Caco-2 (cell line): ENCODE measurements around the gene EHD1. TPM values are rescaled to one million over a fixed set of nuclear protein-coding genes. Genes with fewer than 3 reads are reported as not detected.

Source experiments
- BruUV-seq: library from RNA; stranded (reverse); fragments of 400-500 nt; replicated peaks from 2 replicates; lab custom pipeline; 2021; lab: Mats Ljungman, UMichigan
- CTCF ChIA-PET: fragments of 300-600 bp; sonication (Branson Sonifier 250); formaldehyde crosslinking; loops from one replicate; lab custom pipeline; 2022; ENCODE audit warnings: antibody characterized with exemption; lab: Charles Lee
- POLR2A ChIA-PET: fragments of 300-600 bp; sonication (Branson Sonifier 250); formaldehyde crosslinking; loops from one replicate; lab custom pipeline; 2022; ENCODE audit warnings: antibody characterized with exemption; lab: Charles Lee
- DNase-seq, 2 experiments: peaks; one replicate each; pipeline versions ENCODE4 v3.0.0 to v3.0.0-alpha.2; 2020 to 2022
- H3K27me3 ChIP-seq: replicated peaks from 2 replicates; pipeline ENCODE4 v1.6.0; 2011; ENCODE audit warnings: low read length; ENCODE audit not compliant: control insufficient read depth, insufficient read depth
- H3K36me3 ChIP-seq: 2 replicates; pipeline ENCODE4 v1.5.1; 2011; ENCODE audit warnings: low read length; ENCODE audit not compliant: control insufficient read depth, insufficient read depth
- H3K4me1 ChIP-seq: fragments of 250-450 bp; sonication (Bioruptor Pico); 2 replicates; pipeline ENCODE4 v1.5.1; 2020; ENCODE audit warnings: mild to moderate bottlenecking
- H3K4me3 ChIP-seq: 2 replicates; pipeline ENCODE4 v1.5.1; 2011; ENCODE audit warnings: low read depth, mild to moderate bottlenecking, control low read depth, low read length
- H3K9me3 ChIP-seq: fragments of 250-450 bp; sonication (Bioruptor Pico); 2 replicates; pipeline ENCODE4 v1.5.1; 2020; ENCODE audit warnings: mild to moderate bottlenecking, moderate library complexity
- H3K27ac Mint-ChIP-seq: one replicate; pipeline ENCODE4 v1.8.0; 2022; ENCODE audit warnings: mixed read lengths; ENCODE audit not compliant: unreplicated experiment
- H3K27me3 Mint-ChIP-seq: one replicate; pipeline ENCODE4 v1.8.0; 2022; ENCODE audit warnings: mixed read lengths; ENCODE audit not compliant: insufficient read depth, unreplicated experiment
- H3K36me3 Mint-ChIP-seq: one replicate; pipeline ENCODE4 v1.8.0; 2022; ENCODE audit warnings: mild to moderate bottlenecking, mixed read lengths; ENCODE audit not compliant: insufficient read depth, unreplicated experiment
- H3K4me1 Mint-ChIP-seq: one replicate; pipeline ENCODE4 v1.8.0; 2022; ENCODE audit warnings: low read depth, mixed read lengths; ENCODE audit not compliant: unreplicated experiment
- H3K4me3 Mint-ChIP-seq: one replicate; pipeline ENCODE4 v1.8.0; 2022; ENCODE audit warnings: mild to moderate bottlenecking, moderate library complexity, mixed read lengths; ENCODE audit not compliant: unreplicated experiment
- H3K9me3 Mint-ChIP-seq: one replicate; pipeline ENCODE4 v1.8.0; 2022; ENCODE audit warnings: mixed read lengths; ENCODE audit not compliant: unreplicated experiment
- CTCF ChIP-seq, 2 experiments: fragments of 200-600 bp in 1 of 2; IDR thresholded peaks; 1 replicate in 1 of 2; 2 replicates in 1 of 2; pipeline versions ENCODE4 v1.5.1 to v1.8.0; 2011 to 2022; ENCODE audit warnings: antibody characterized with exemption in 1 of 2, control low read depth in 1 of 2, inconsistent platforms in 1 of 2, low read depth in 1 of 2, low read length in 1 of 2, mild to moderate bottlenecking in 1 of 2, moderate library complexity in 1 of 2; ENCODE audit not compliant: insufficient read depth in 1 of 2, severe bottlenecking in 1 of 2, unreplicated experiment in 1 of 2
- intact Hi-C: fragments of 100-400 bp; cut with micrococcal nuclease; formaldehyde crosslinking; loops from one replicate; pipeline ENCODE4 v1.10.0; 2022; ENCODE audit not compliant: unreplicated experiment
- total RNA-seq: library from RNA; stranded (reverse); gene quantifications from 2 replicates; pipeline ENCODE4 v1.2.3, GENCODE V29; 2022

The EHD1 gene
- total RNA-seq, 1 experiment from 2014 or later, result 129 TPM

GRCh38 chr11:64827451-64827839 lies 51.0 kb downstream of the EHD1 start:
- H3K4me1 Mint-ChIP-seq, result no peaks in the 10 kb centered on the region
- H3K9me3 Mint-ChIP-seq, result no peaks in the 10 kb centered on the region
- no peak for TF ChIP-seq CTCF (IDR thresholded peaks at IDR 0.05; ENCODE audit: insufficient read depth in 1 of 2, low read depth in 1 of 2, low read length in 1 of 2, severe bottlenecking in 1 of 2, unreplicated experiment in 1 of 2)
- Histone ChIP-seq H3K27me3 (no peaks in the 10 kb centered on the region), H3K36me3 (peaks cover 4% of the 10 kb centered on the region), H3K4me3 (no peak overlapping the region), H3K9me3 (no peaks in the 10 kb centered on the region), H3K4me1 (no peaks in the 10 kb centered on the region)
- no peaks in the 10 kb centered on the region for H3K27me3 Mint-ChIP-seq
- POLR2A ChIA-PET, result no interaction called here
- DNase-seq, result no peak
- no TSS peak for BruUV-seq
- H3K27ac Mint-ChIP-seq, result no peak overlapping the region
- H3K4me3 Mint-ChIP-seq, result no peak overlapping the region
- intact Hi-C loops, result no loop called here
- CTCF ChIA-PET, result interaction anchor here (1.3 kb wide), 1 partner anchor 17 kb away, joined by 3 read pairs; the partner anchor contains the start of gene CDC42BPG
- H3K36me3 Mint-ChIP-seq, result peaks cover 45% of the 10 kb centered on the region

GRCh38 chr11:64826578-64827450 lies 51.6 kb downstream of the EHD1 start:
- POLR2A ChIA-PET, result no interaction called here
- Histone ChIP-seq H3K36me3 (peaks cover 4% of the 10 kb centered on the region), H3K4me1 (no peaks in the 10 kb centered on the region), H3K9me3 (no peaks in the 10 kb centered on the region), H3K27me3 (no peaks in the 10 kb centered on the region), H3K4me3 (no peak overlapping the region)
- Mint-ChIP-seq H3K4me1 (no peaks in the 10 kb centered on the region), H3K9me3 (no peaks in the 10 kb centered on the region), H3K27ac (no peak overlapping the region), H3K36me3 (peaks cover 45% of the 10 kb centered on the region), H3K27me3 (no peaks in the 10 kb centered on the region), H3K4me3 (no peak overlapping the region)
- no peak for DNase-seq
- BruUV-seq, result no TSS peak
- no peak for TF ChIP-seq CTCF (IDR thresholded peaks at IDR 0.05; ENCODE audit: insufficient read depth in 1 of 2, low read depth in 1 of 2, low read length in 1 of 2, severe bottlenecking in 1 of 2, unreplicated experiment in 1 of 2)
- CTCF ChIA-PET, result interaction anchor here (1.3 kb wide), 1 partner anchor 17 kb away, joined by 3 read pairs; the partner anchor contains the start of gene CDC42BPG
- intact Hi-C loops, result no loop called here

GRCh38 chr11:64826062-64826461 lies 52.4 kb downstream of the EHD1 start:
- Mint-ChIP-seq H3K27me3 (no peaks in the 10 kb centered on the region), H3K27ac (no peak overlapping the region)

More at GRCh38 chr11:64826062-64826461, 52.4 kb downstream of the EHD1 start:
- H3K4me1 Mint-ChIP-seq, result no peaks in the 10 kb centered on the region
- ChIA-PET POLR2A (no interaction called here), CTCF (no interaction called here)
- Histone ChIP-seq H3K27me3 (no peaks in the 10 kb centered on the region), H3K4me3 (no peak overlapping the region), H3K36me3 (peaks cover 4% of the 10 kb centered on the region), H3K4me1 (no peaks in the 10 kb centered on the region), H3K9me3 (no peaks in the 10 kb centered on the region)
- no peaks in the 10 kb centered on the region for H3K9me3 Mint-ChIP-seq
- intact Hi-C loops, result no loop called here
- no TSS peak for BruUV-seq
- DNase-seq, result no peak
- no peak for TF ChIP-seq CTCF (IDR thresholded peaks at IDR 0.05; ENCODE audit: insufficient read depth in 1 of 2, low read depth in 1 of 2, low read length in 1 of 2, severe bottlenecking in 1 of 2, unreplicated experiment in 1 of 2)
- no peak overlapping the region for H3K4me3 Mint-ChIP-seq
- H3K36me3 Mint-ChIP-seq, result peaks cover 42% of the 10 kb centered on the region
